K562 (cell line): ENCODE measurements around the gene ZBTB42. TPM values are rescaled to one million over a fixed set of nuclear protein-coding genes. Genes with fewer than 3 reads are reported as not detected.

Experiments used
- ATAC-seq: fragments of 200-7000 bp; cut with Tn5 transposase; 3 replicates; pipeline ENCODE4 v1.9.1; 2020; ENCODE audit warnings: moderate library complexity
- BruUV-seq: library from RNA; stranded (reverse); fragments of 400-500 nt; replicated peaks from 2 replicates; lab custom pipeline; 2021; lab: Mats Ljungman, UMichigan
- CTCF ChIA-PET: fragments of 300-600 bp; formaldehyde crosslinking; extraction: SDS; loops from one replicate; lab custom pipeline; 2021; ENCODE audit warnings: low intra/inter-chr PET ratio; lab: Yijun Ruan, JAX
- POLR2A ChIA-PET: fragments of 300-600, 350-650 bp; sonication (Branson Sonifier 250); formaldehyde crosslinking; extraction: SDS; loops from one replicate; lab custom pipeline; 2021; ENCODE audit warnings: antibody characterized with exemption, inconsistent platforms; lab: Yijun Ruan, JAX
- DNase-seq, 4 experiments: peaks; one replicate each; pipeline versions ENCODE4 v3.0.0 to v3.0.0-alpha.2; 2011 to 2018; ENCODE audit warnings: low spot score in 3 of 4, mixed read lengths in 3 of 4; ENCODE audit errors: extremely low read depth in 1 of 4
- FAIRE-seq: peaks from 2 replicates; lab custom pipeline; 2011; peaks lifted over from hg19 to GRCh38; lab: Jason Lieb, UNC
- H2AFZ ChIP-seq: 2 replicates; pipeline ENCODE4 v1.6.0; 2011; ENCODE audit warnings: low read depth, low read length, control low read depth, inconsistent platforms
- H3K27ac ChIP-seq: fragments of 200-600 bp; 3 replicates; pipeline ENCODE4 v1.8.0; 2011; ENCODE audit warnings: low read depth, mild to moderate bottlenecking, control low read depth, inconsistent platforms, low read length, moderate library complexity, mixed read lengths; ENCODE audit errors: extremely low read depth
- H3K27me3 ChIP-seq, 2 experiments: fragments of 300-600 bp in 1 of 2; 2 replicates in 1 of 2; 3 replicates in 1 of 2; pipeline versions ENCODE4 v1.6.0 to v1.8.0; 2011; ENCODE audit warnings: inconsistent platforms in 2 of 2, low read length in 2 of 2, mild to moderate bottlenecking in 1 of 2, mixed read lengths in 1 of 2, moderate library complexity in 1 of 2; ENCODE audit not compliant: control insufficient read depth in 2 of 2, insufficient read depth in 2 of 2
- H3K36me3 ChIP-seq: fragments of 300-600 bp; 3 replicates; pipeline ENCODE4 v1.8.0; 2011; ENCODE audit warnings: mild to moderate bottlenecking, low read length, inconsistent platforms; ENCODE audit not compliant: control insufficient read depth, insufficient read depth
- H3K4me1 ChIP-seq, 2 experiments: fragments of 200-600 bp in 1 of 2; replicated peaks in 1 of 2; 2 replicates in 1 of 2; 3 replicates in 1 of 2; pipeline versions ENCODE4 v1.5.1 to v1.8.0; 2011; ENCODE audit warnings: inconsistent platforms in 2 of 2, low read length in 2 of 2, mild to moderate bottlenecking in 1 of 2, mixed read lengths in 1 of 2, moderate library complexity in 1 of 2; ENCODE audit not compliant: control insufficient read depth in 2 of 2, insufficient read depth in 2 of 2
- H3K4me2 ChIP-seq: 2 replicates; pipeline ENCODE4 v1.6.1; 2011; ENCODE audit warnings: low read length, control low read depth, inconsistent platforms, mixed read lengths; ENCODE audit not compliant: insufficient read depth
- H3K4me3 ChIP-seq: fragments of 200-600 bp; sonication (generic), shearing (Covaris generic); 2 replicates; pipeline ENCODE4 v1.5.1; 2016; ENCODE audit warnings: control low read depth, inconsistent platforms
- H3K79me2 ChIP-seq: fragments of 200-600 bp; 3 replicates; pipeline ENCODE4 v1.8.0; 2011; ENCODE audit warnings: low read length, inconsistent platforms; ENCODE audit not compliant: control insufficient read depth, insufficient read depth
- H3K9ac ChIP-seq, 2 experiments: 2 replicates each; pipeline versions ENCODE4 v1.6.0 to v1.6.1; 2011; ENCODE audit warnings: low read depth in 2 of 2, low read length in 2 of 2, control low read depth in 1 of 2, inconsistent platforms in 1 of 2, mild to moderate bottlenecking in 1 of 2, mixed read lengths in 1 of 2; ENCODE audit not compliant: insufficient read depth in 1 of 2
- H3K9me1 ChIP-seq: one replicate; pipeline ENCODE4 v1.6.0; 2011; ENCODE audit warnings: inconsistent platforms, mild to moderate bottlenecking, low read length, moderate library complexity; ENCODE audit not compliant: control insufficient read depth, insufficient read depth
- H3K9me3 ChIP-seq: replicated peaks from 2 replicates; pipeline ENCODE4 v1.5.1; 2011; ENCODE audit warnings: low read depth, low read length, inconsistent platforms; ENCODE audit not compliant: control insufficient read depth, insufficient read depth
- H4K20me1 ChIP-seq: replicated peaks from 2 replicates; pipeline ENCODE4 v1.6.1; 2011; ENCODE audit warnings: low read length, inconsistent platforms, mixed read lengths; ENCODE audit not compliant: control insufficient read depth, insufficient read depth
- ATF1 ChIP-seq, 2 experiments: fragments of 450-650 bp in 1 of 2; IDR thresholded peaks; 2 replicates each; pipeline ENCODE4 v1.6.1; 2016; ENCODE audit warnings: missing compliant biosample characterization in 1 of 2, missing genetic modification characterization in 1 of 2
- BDP1 ChIP-seq: IDR thresholded peaks from 3 replicates; pipeline ENCODE4 v1.6.1; 2011; ENCODE audit not compliant: insufficient read length, insufficient read depth
- C11orf30 ChIP-seq: fragments of 450-650 bp; IDR thresholded peaks from 2 replicates; pipeline ENCODE4 v1.6.1; 2016; ENCODE audit warnings: low read depth, mild to moderate bottlenecking
- CEBPB ChIP-seq: fragments of 450-650 bp; IDR thresholded peaks from 2 replicates; pipeline ENCODE4 v1.6.1; 2016; ENCODE audit warnings: missing genetic modification characterization, missing compliant biosample characterization
- ELK1 ChIP-seq: sonication (generic); formaldehyde crosslinking; IDR thresholded peaks from 2 replicates; pipeline ENCODE4 v1.8.1; 2022; ENCODE audit warnings: missing genetic modification reagents
- ETS1 ChIP-seq: conservative IDR thresholded peaks from 2 replicates; pipeline ENCODE4 v1.6.1; 2011; ENCODE audit warnings: low read depth, mild to moderate bottlenecking, low read length; ENCODE audit not compliant: control insufficient read depth
- HDAC1 ChIP-seq, 2 experiments: fragments of 450-650 bp; IDR thresholded peaks; 2 replicates each; pipeline ENCODE4 v1.6.1; 2016 to 2017; ENCODE audit warnings: inconsistent platforms in 1 of 2, mild to moderate bottlenecking in 1 of 2, moderate library complexity in 1 of 2
- HMG20A ChIP-seq: fragments of 450-650 bp; formaldehyde crosslinking; conservative IDR thresholded peaks from 2 replicates; pipeline ENCODE4 v1.4.0; 2020; ENCODE audit warnings: mild to moderate bottlenecking, mixed read lengths
- ILF3 ChIP-seq: fragments of 450-650 bp; IDR thresholded peaks from 2 replicates; pipeline ENCODE4 v1.6.1; 2018; ENCODE audit warnings: antibody characterized with exemption, mild to moderate bottlenecking, moderate library complexity, borderline replicate concordance
- KLF1 ChIP-seq: fragments of 450-650 bp; IDR thresholded peaks from 2 replicates; pipeline ENCODE4 v1.6.1; 2016; ENCODE audit warnings: missing genetic modification characterization, missing compliant biosample characterization
- MECOM ChIP-seq: fragments of 250-450 bp; sonication (Bioruptor Pico); IDR thresholded peaks from 2 replicates; pipeline ENCODE4 v1.8.0; 2022; ENCODE audit warnings: inconsistent platforms
- MLLT1 ChIP-seq, 2 experiments: fragments of 450-650 bp; IDR thresholded peaks; 2 replicates each; pipeline ENCODE4 v1.6.1; 2016
- PKNOX1 ChIP-seq: fragments of 450-650 bp; IDR thresholded peaks from 2 replicates; pipeline ENCODE4 v1.6.1; 2016
- RBM15 ChIP-seq: fragments of 200-400 bp; formaldehyde crosslinking; IDR thresholded peaks from 2 replicates; pipeline ENCODE4 v1.6.1; 2018; ENCODE audit warnings: mild to moderate bottlenecking, low read length, moderate library complexity; ENCODE audit not compliant: insufficient read depth
- SIX5 ChIP-seq, 2 experiments: IDR thresholded peaks; 2 replicates each; pipeline ENCODE4 v1.6.1; 2011; ENCODE audit warnings: low read length in 2 of 2, borderline replicate concordance in 1 of 2, low read depth in 1 of 2, mild to moderate bottlenecking in 1 of 2, moderate library complexity in 1 of 2; ENCODE audit not compliant: insufficient read depth in 1 of 2
- TGIF2 ChIP-seq: sonication (generic); formaldehyde crosslinking; IDR thresholded peaks from 2 replicates; pipeline ENCODE4 v1.8.1; 2022; ENCODE audit warnings: mild to moderate bottlenecking, missing genetic modification reagents, moderate library complexity
- WGBS: fragments of 100-300 bp; shearing (Covaris generic); methylation state at CpG from one replicate; pipeline ENCODE4 v1.1.6; 2016; ENCODE audit warnings: low coverage, mixed read lengths; ENCODE audit not compliant: insufficient coverage; ENCODE audit errors: missing lambda C conversion rate; 5-methylcytosine and 5-hydroxymethylcytosine counted together
- in situ Hi-C: fragments of 300-500 bp; cut with MboI; formaldehyde crosslinking; loops from 4 replicates; pipeline ENCODE4 v1.15.0; 2018; ENCODE audit warnings: inconsistent platforms, mixed read lengths
- intact Hi-C: fragments of 100-400 bp; cut with micrococcal nuclease; formaldehyde crosslinking; loops from 2 replicates; pipeline ENCODE4 v1.14.2; 2022
- polyA plus RNA-seq, 8 experiments: library from polyadenylated mRNA; depleted of rRNA in 4 of 8; stranded (reverse) in 5 of 8; unstranded in 3 of 8; fragments of >200 nt; fragmentation: Nextera tagmentation in 2 of 8; fragmentation: Illumina TruSeq in 1 of 8; extraction: Ambion mirVana in 2 of 8; extraction: Trizol in 1 of 8; gene quantifications; 2 replicates each; pipeline versions ENCODE4 v1.2.1 to v1.2.3, GENCODE V29; 2011 to 2014; ENCODE audit warnings: inconsistent platforms in 1 of 8, missing spikeins in 1 of 8
- total RNA-seq, 7 experiments: library from RNA; depleted of rRNA in 6 of 7; stranded (reverse); fragments of >200 nt in 6 of 7; fragmentation: Illumina TruSeq in 2 of 7; extraction: Trizol in 2 of 7; gene quantifications; 2 replicates each; pipeline versions ENCODE4 v1.2.1 to v1.2.3, GENCODE V29; 2011 to 2021; ENCODE audit warnings: low replicate concordance in 1 of 7

The ZBTB42 gene
- total and polyA plus RNA-seq, 9 of the 15 experiments (the other 6 are each of a cell fraction or from before 2014, with no cell fraction given) = 0.03 to 8.5 (median 2.4) TPM

- TF ChIP-seq ELK1 (CRISPR knock-in tag) = no peak
- TF ChIP-seq C11orf30 = no peak
- TF ChIP-seq MLLT1 (IDR thresholded peaks at IDR 0.05) = no peak
- no peak for TF ChIP-seq ILF3
- no peak for TF ChIP-seq HMG20A
- TF ChIP-seq, all 486 proteins: peak for 0
Observed at GRCh38 chr14:104844306-104845032, 43.6 kb downstream of the ZBTB42 start (continued).

DNA sequence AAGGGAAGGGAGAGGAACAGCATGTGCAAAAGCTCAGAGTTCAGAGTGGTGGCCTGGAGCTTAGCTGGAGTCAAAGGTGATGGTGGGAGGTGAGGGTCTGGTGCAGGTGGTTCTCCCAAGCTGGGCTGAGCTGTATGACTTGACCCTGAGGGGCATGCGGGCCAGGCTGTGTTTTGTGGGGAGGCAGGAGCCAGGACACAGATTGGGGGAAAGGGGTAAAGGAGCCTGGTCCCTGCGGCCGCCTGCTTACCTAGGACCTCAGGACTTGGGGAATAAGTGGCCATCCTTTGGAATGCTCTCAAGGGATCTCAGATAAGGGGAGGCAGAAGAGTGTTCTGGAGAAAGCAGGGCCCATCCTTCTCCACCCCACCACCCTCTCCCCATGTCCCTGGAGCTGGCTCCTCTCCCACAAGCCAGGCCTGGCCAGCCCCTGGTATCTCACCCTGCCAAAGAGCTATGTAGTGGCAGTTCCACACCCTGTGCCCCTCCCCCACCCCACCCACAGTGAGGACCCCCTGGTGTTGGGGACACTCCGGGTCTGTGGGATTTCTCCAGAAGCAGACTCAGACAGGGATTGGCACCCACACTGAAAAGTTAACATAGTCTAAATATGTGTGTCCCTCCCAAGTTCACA, 44.2 kb downstream of the ZBTB42 start:
- Histone ChIP-seq H2AFZ (no peak overlapping the region), H3K79me2 (no peaks in the 10 kb centered on the region), H3K27ac (no peak overlapping the region), H3K9ac (no peak overlapping the region), H3K4me1 (peaks cover 0 to 13% of the 10 kb centered on the region in 2 experiments; a peak in 2 of 5 replicates), H3K27me3 (peaks cover 17 to 58% of the 10 kb centered on the region in 2 experiments), H4K20me1 (no peaks in the 10 kb centered on the region), H3K9me3 (no peaks in the 10 kb centered on the region), H3K9me1 (no peaks in the 10 kb centered on the region), H3K36me3 (no peaks in the 10 kb centered on the region), H3K4me2 (no peak overlapping the region), H3K4me3 (no peak overlapping the region)
- intact Hi-C loops = no loop called here
- in situ Hi-C loops = no loop called here
- no peak for ATAC-seq
- BruUV-seq = no TSS peak
- FAIRE-seq = no peak
- ChIA-PET POLR2A (no interaction called here), CTCF (no interaction called here)
- WGBS = 43% methylated on average over 3 of the region's 4 CpGs
- DNase-seq = no peak
- TF ChIP-seq ETS1 (no peak), BDP1 (no peak), HDAC1 (IDR thresholded peaks at IDR 0.05) (no peak), SIX5 (IDR thresholded peaks at IDR 0.05; ENCODE audit: borderline replicate concordance in 1 of 2, insufficient read depth in 1 of 2, low read depth in 1 of 2, low read length in 2 of 2) (no peak), RBM15 (no peak), ATF1 (CRISPR knock-in tag; IDR thresholded peaks at IDR 0.05) (no peak), ATF1 (tag; IDR thresholded peaks at IDR 0.05) (no peak), CEBPB (tag) (no peak), MECOM (no peak), PKNOX1 (no peak), KLF1 (no peak), TGIF2 (CRISPR knock-in tag) (no peak)
